Neuronal stem cell (in vitro differentiated cells): ENCODE data around the gene CRCP.
"Not testable (repeated sequence)": the region's sequence is repeated elsewhere in the genome, so short reads cannot be mapped to it uniquely, and the experiment has no call there.

Experiments used
- DNase-seq: peaks from one replicate; pipeline ENCODE4 v3.0.0-alpha.2; 2013; ENCODE audit warnings: low spot score
- H2AFZ ChIP-seq: one replicate; pipeline ENCODE4 v1.6.1; 2013; ENCODE audit warnings: mild to moderate bottlenecking, low read length, inconsistent platforms
- H2AK5ac ChIP-seq: 2 replicates; pipeline ENCODE4 v1.6.1; 2013; ENCODE audit warnings: low read depth, mild to moderate bottlenecking, inconsistent platforms, low read length, moderate library complexity, mixed read lengths
- H2BK120ac ChIP-seq: 2 replicates; pipeline ENCODE4 v1.6.1; 2013; ENCODE audit warnings: low read depth, mild to moderate bottlenecking, inconsistent platforms, low read length, moderate library complexity, mixed read lengths
- H2BK12ac ChIP-seq: one replicate; pipeline ENCODE4 v1.6.1; 2013; ENCODE audit warnings: low read length, inconsistent platforms
- H2BK15ac ChIP-seq: 2 replicates; pipeline ENCODE4 v1.6.1; 2013; ENCODE audit warnings: mild to moderate bottlenecking, low read length, inconsistent platforms, mixed read lengths
- H2BK5ac ChIP-seq: one replicate; pipeline ENCODE4 v1.6.1; 2013; ENCODE audit warnings: inconsistent platforms, mild to moderate bottlenecking, low read length, moderate library complexity
- H3K14ac ChIP-seq: one replicate; pipeline ENCODE4 v1.6.1; 2013; ENCODE audit warnings: low read length, inconsistent platforms
- H3K18ac ChIP-seq: 2 replicates; pipeline ENCODE4 v1.6.1; 2013; ENCODE audit warnings: low read length, inconsistent platforms
- H3K23ac ChIP-seq: 2 replicates; pipeline ENCODE4 v1.6.1; 2013; ENCODE audit warnings: low read depth, mild to moderate bottlenecking, mixed read lengths, low read length, inconsistent platforms; ENCODE audit not compliant: poor library complexity
- H3K27ac ChIP-seq: replicated peaks from 3 replicates; pipeline ENCODE4 v1.5.1; 2013; ENCODE audit warnings: low read length, inconsistent platforms
- H3K27me3 ChIP-seq, 3 experiments: 2 replicates each; pipeline ENCODE4 v1.6.1; 2013; ENCODE audit warnings: low read length in 3 of 3, mild to moderate bottlenecking in 2 of 3, inconsistent platforms in 1 of 3, low read depth in 1 of 3, mixed read lengths in 1 of 3, moderate library complexity in 1 of 3; ENCODE audit not compliant: control insufficient read depth in 3 of 3, insufficient read depth in 3 of 3
- H3K36me3 ChIP-seq, 2 donors: replicated peaks in 1 of 2; 2 replicates each; pipeline ENCODE4 v1.6.1; 2013; ENCODE audit warnings: low read length in 2 of 2; ENCODE audit not compliant: control insufficient read depth in 2 of 2, insufficient read depth in 2 of 2
- H3K4ac ChIP-seq: 2 replicates; pipeline ENCODE4 v1.6.1; 2013; ENCODE audit warnings: inconsistent platforms, mild to moderate bottlenecking, low read length, moderate library complexity
- H3K4me1 ChIP-seq, 2 donors: 1 replicate in 1 of 2; 2 replicates in 1 of 2; pipeline ENCODE4 v1.6.1; 2013; ENCODE audit warnings: low read length in 2 of 2, low read depth in 1 of 2; ENCODE audit not compliant: control insufficient read depth in 2 of 2, insufficient read depth in 1 of 2
- H3K4me2 ChIP-seq: one replicate; pipeline ENCODE4 v1.6.1; 2013; ENCODE audit warnings: mild to moderate bottlenecking, low read length, inconsistent platforms; ENCODE audit not compliant: insufficient read depth, poor library complexity, severe bottlenecking
- H3K4me3 ChIP-seq, 2 donors: 2 replicates each; pipeline ENCODE4 v1.5.1; 2013; ENCODE audit warnings: low read length in 2 of 2, mild to moderate bottlenecking in 2 of 2, inconsistent platforms in 1 of 2, moderate library complexity in 1 of 2
- H3K79me1 ChIP-seq: one replicate; pipeline ENCODE4 v1.6.1; 2013; ENCODE audit warnings: low read depth, mild to moderate bottlenecking, inconsistent platforms, low read length, moderate library complexity
- H3K9ac ChIP-seq: one replicate; pipeline ENCODE4 v1.6.1; 2013; ENCODE audit warnings: mild to moderate bottlenecking, low read depth, low read length, inconsistent platforms; ENCODE audit not compliant: poor library complexity
- H3K9me3 ChIP-seq, 2 donors: replicated peaks in 1 of 2; 2 replicates each; pipeline versions ENCODE3 to v1.6.1; 2013; ENCODE audit warnings: low read length in 2 of 2, mild to moderate bottlenecking in 2 of 2, inconsistent platforms in 1 of 2, low read depth in 1 of 2, mixed read lengths in 1 of 2, moderate library complexity in 1 of 2; ENCODE audit not compliant: control insufficient read depth in 2 of 2, insufficient read depth in 1 of 2
- H4K8ac ChIP-seq: one replicate; pipeline ENCODE4 v1.6.1; 2013; ENCODE audit warnings: low read depth, mild to moderate bottlenecking, inconsistent platforms, low read length, moderate library complexity
- H4K91ac ChIP-seq: one replicate; pipeline ENCODE4 v1.6.1; 2013; ENCODE audit warnings: low read length, low read depth, mild to moderate bottlenecking, inconsistent platforms; ENCODE audit not compliant: poor library complexity
- WGBS, 2 donors: extraction: QIAGEN DNeasy Blood & Tissue Kit; methylation state at CpG; one replicate each; pipeline ENCODE4 v1.1.7; 2013; ENCODE audit warnings: missing lambda C conversion rate in 2 of 2, mixed read lengths in 1 of 2; ENCODE audit not compliant: insufficient read length in 2 of 2, insufficient replicate concordance in 1 of 2; ENCODE audit errors: extremely low coverage in 2 of 2; 5-methylcytosine and 5-hydroxymethylcytosine counted together

CRCP gene

DNA sequence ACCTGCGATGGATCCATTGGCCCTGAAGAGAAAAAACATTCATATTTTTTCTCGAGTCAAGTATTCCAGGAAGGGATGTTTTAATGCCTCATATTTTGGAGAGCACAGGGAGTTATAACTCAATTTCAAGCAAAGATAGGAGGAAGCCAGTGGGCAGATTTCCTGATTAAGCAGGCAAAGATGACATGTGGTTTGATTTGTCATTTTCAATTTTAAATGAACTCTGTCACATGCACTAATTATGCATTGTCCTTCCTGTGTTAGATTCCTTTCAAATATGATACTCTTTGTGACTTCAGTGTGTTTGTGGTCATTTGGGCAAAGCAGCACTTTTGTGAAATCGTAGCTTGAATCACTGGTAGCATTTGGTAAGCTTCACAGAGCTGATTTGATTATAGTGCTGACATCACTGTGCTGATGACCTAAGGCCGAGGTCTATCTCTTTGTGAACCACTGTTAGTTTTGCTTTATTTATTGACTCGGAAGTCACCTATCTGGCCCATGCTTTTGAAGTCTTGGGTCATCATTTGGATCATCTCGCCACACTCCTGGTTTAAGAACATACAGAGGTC, 11.2 kb downstream of the CRCP start:
- H3K4me3 ChIP-seq, H2BK12ac ChIP-seq, H2AFZ ChIP-seq, H2BK15ac ChIP-seq, H2AK5ac ChIP-seq, H3K4ac ChIP-seq, H4K91ac ChIP-seq, H3K9me3 ChIP-seq, H2BK120ac ChIP-seq, H3K14ac ChIP-seq, H4K8ac ChIP-seq, H3K4me1 ChIP-seq, DNase-seq, H3K4me2 ChIP-seq, H2BK5ac ChIP-seq, H3K23ac ChIP-seq, H3K9ac ChIP-seq, H3K27me3 ChIP-seq, H3K27ac ChIP-seq, H3K79me1 ChIP-seq, H3K18ac ChIP-seq: not testable (repeated sequence)
- WGBS, 2 donors = no CpG with 5 or more reads among the region's 6 CpGs
- H3K36me3 ChIP-seq = peaks cover 0 to 18% of the 10 kb centered on the region in 2 donors

DNA sequence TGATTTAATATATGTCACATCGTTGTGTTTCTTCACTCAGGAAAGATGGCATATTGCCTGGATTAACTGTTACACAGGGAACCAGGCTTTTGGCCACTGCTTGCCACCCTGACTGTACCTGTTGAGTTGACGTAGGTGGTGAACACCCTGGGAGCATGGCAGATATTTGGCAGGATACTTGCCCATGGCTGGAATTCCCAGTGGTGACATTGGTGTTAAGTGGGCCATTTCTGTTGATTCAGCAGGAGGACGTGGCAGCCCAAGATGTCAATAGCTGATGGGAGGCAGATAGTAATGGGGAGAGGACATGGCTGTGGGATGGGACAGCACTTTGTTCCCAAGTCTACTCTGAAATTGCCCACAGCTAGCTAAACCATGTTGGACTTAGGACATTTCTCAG, 12.5 kb downstream of the CRCP start:
- H2BK120ac ChIP-seq, H3K4me1 ChIP-seq, H3K9me3 ChIP-seq, H3K9ac ChIP-seq, H2AFZ ChIP-seq, H4K8ac ChIP-seq, H3K4ac ChIP-seq, H2BK12ac ChIP-seq, H2AK5ac ChIP-seq, H3K18ac ChIP-seq, H3K14ac ChIP-seq, H3K79me1 ChIP-seq, H3K23ac ChIP-seq, H3K4me2 ChIP-seq, H2BK5ac ChIP-seq, H3K27me3 ChIP-seq, DNase-seq, H3K27ac ChIP-seq, H2BK15ac ChIP-seq, H3K4me3 ChIP-seq, H4K91ac ChIP-seq: not testable (repeated sequence)
- H3K36me3 ChIP-seq = peaks cover 2 to 25% of the 10 kb centered on the region in 2 donors
- WGBS, 2 donors = no CpG with 5 or more reads among the region's 3 CpGs

DNA sequence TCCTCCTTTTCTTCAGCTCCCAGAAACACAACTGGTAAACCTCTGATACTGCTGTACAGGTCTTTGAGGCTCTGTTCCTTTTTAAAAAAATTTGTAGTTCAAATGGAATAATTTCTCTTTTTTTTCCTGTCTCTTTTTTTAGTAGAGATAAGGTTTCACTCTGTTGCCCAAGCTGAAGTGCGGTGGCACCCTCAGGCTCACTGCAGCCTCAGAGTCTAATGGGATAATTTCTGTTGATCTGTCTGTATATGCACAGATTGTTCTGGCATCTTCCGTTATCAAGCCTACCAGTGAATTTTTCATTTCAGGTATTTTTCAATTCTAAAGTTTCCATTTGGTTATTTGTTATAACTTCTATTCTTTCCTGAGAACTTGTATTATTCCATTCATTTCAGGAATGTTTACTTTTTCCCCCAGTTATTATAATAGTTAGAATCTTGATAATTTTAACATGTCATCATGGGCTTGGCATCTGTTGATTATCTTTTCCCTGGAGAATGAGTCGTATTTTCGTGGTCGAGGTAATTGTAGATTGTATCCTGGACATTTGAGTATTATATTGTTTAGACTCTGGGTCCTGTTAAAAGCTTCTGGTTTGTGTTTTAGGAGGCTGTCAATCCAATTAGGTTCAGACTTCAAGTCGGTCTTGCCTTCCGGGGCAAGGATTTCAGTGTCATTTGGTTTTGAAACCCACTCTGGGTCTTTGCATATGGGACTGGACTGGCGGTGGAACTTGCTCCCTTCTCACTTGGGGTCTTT, 24.5 kb downstream of the CRCP start:
- DNase-seq = no peak
- no peak overlapping the region for H3K27ac ChIP-seq

DNA sequence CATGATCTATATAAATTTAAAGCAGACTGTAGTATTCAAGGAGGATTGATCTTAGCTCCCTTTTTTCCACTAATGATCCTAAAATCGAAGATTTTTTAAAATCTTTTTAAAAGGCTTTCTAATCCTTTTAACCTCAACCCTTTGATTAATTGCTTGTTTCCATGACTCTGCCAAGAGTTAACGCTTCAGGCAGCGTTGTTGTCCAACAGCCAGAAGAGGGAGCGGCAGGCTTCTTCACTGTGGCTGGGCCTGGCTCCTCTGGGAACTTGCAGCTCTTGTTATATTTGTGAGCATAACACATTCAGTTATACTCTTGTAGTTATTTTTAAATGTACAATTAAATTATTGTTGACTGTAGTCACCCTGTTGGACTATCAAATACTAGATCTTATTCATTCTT, 26.3 kb downstream of the CRCP start:
- Histone ChIP-seq H3K4ac (no peak overlapping the region), H3K14ac (no peak overlapping the region), H2BK12ac (no peak overlapping the region), H3K27me3 (no peaks in the 10 kb centered on the region), H2AFZ (no peak overlapping the region), H2BK120ac (no peak overlapping the region), H3K9me3 (no peaks in the 10 kb centered on the region), H2BK5ac (no peak overlapping the region), H3K36me3 (peaks cover 14 to 85% of the 10 kb centered on the region in 2 donors), H3K9ac (no peak overlapping the region), H4K8ac (no peak overlapping the region), H4K91ac (no peak overlapping the region), H2AK5ac (no peak overlapping the region), H3K4me1 (no peaks in the 10 kb centered on the region), H2BK15ac (no peak overlapping the region), H3K4me2 (no peak overlapping the region), H3K23ac (no peak overlapping the region), H3K18ac (no peak overlapping the region), H3K27ac (no peak overlapping the region), H3K4me3 (no peak overlapping the region), H3K79me1 (peaks cover 2% of the 10 kb centered on the region)
- no CpG with 5 or more reads among the region's 4 CpGs for WGBS, 2 donors
- no peak for DNase-seq

More for the DNA sequence above, 24.5 kb downstream of the CRCP start:
- Histone ChIP-seq H3K14ac (no peak overlapping the region), H3K18ac (no peak overlapping the region), H3K9ac (no peak overlapping the region), H4K91ac (no peak overlapping the region), H3K4me2 (no peak overlapping the region), H2BK5ac (no peak overlapping the region), H2BK15ac (no peak overlapping the region), H3K79me1 (no peaks in the 10 kb centered on the region), H3K4me1 (no peaks in the 10 kb centered on the region), H3K9me3 (no peaks in the 10 kb centered on the region), H4K8ac (no peak overlapping the region), H2BK120ac (no peak overlapping the region), H3K27me3 (no peaks in the 10 kb centered on the region), H3K23ac (no peak overlapping the region), H3K4ac (no peak overlapping the region), H2AK5ac (no peak overlapping the region), H2AFZ (no peak overlapping the region), H3K4me3 (no peak overlapping the region), H2BK12ac (no peak overlapping the region), H3K36me3 (peaks cover 19 to 83% of the 10 kb centered on the region in 2 donors)
- WGBS, 2 donors = no CpG with 5 or more reads among the region's 8 CpGs
